Heart left ventricle (tissue), 13 donors: ENCODE measurements around the gene NPR1.

Source experiments
- POLR2A ChIP-seq, 2 donors: fragments of 450-650 bp; IDR thresholded peaks; one replicate each; pipeline ENCODE4 v1.6.1; 2017; ENCODE audit warnings: antibody characterized with exemption in 2 of 2, mild to moderate bottlenecking in 2 of 2, moderate library complexity in 2 of 2
- TF ChIP-seq, protein P1 (sequence below), 12 donors: fragments of 200-600 bp; sonication (generic) in 4 of 12; IDR thresholded peaks; one replicate each; pipeline versions ENCODE4 v1.5.0 to v1.8.0; 2018 to 2022; ENCODE audit warnings: antibody characterized with exemption in 12 of 12, mild to moderate bottlenecking in 5 of 12
- donor health status: ischemic (EF 13 %, LVEDD 7.1; RV severe dilation, severe dysfunction).
- donor health status: DM: no; HTN: yes; CAD: no.
- donor health status: DM: no; HTN: no; CAD: no.
- donor health status: ischemic (EF 25% LVEDD 6.9; RV normal size, moderate dysfunction).
- donor health status: ischemic (EF 25% LVEDD 5.7; RV mildly dilated, moderate dysfunction).
- donor health status: ischemic (EF 35%, LVEDD 5.7; RV mildly dilated, moderate dysfunction).
- donor health status: nonischemic (EF 11% LVEDD 7.7; RV severe dilation, severe dysfunction).
- donor health status: DM: yes; HTN: yes; CAD: no.
- donor health status: PGD.
- donor health status: ischemic (EF 29% LVEDD 5.4; RV normal size, mild dysfunction).
- donor health status: nonischemic (EF 23%, LVEDD 6.1; RV moderate dilation, normal function).

GRCh38 chr1:153636312-153636711 is 42.2 kb upstream of the NPR1 start:
- TF ChIP-seq POLR2A (IDR thresholded peaks at IDR 0.05): no peak
- TF ChIP-seq, protein P1, sequence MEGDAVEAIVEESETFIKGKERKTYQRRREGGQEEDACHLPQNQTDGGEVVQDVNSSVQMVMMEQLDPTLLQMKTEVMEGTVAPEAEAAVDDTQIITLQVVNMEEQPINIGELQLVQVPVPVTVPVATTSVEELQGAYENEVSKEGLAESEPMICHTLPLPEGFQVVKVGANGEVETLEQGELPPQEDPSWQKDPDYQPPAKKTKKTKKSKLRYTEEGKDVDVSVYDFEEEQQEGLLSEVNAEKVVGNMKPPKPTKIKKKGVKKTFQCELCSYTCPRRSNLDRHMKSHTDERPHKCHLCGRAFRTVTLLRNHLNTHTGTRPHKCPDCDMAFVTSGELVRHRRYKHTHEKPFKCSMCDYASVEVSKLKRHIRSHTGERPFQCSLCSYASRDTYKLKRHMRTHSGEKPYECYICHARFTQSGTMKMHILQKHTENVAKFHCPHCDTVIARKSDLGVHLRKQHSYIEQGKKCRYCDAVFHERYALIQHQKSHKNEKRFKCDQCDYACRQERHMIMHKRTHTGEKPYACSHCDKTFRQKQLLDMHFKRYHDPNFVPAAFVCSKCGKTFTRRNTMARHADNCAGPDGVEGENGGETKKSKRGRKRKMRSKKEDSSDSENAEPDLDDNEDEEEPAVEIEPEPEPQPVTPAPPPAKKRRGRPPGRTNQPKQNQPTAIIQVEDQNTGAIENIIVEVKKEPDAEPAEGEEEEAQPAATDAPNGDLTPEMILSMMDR (IDR thresholded peaks at IDR 0.05): no peak
